ENCODE results near the gene OXNAD1.

GRCh38 chr3:16304061-16305010, 39.3 kb downstream of the OXNAD1 start:
- TF ChIP-seq POLR2AphosphoS5 (IDR thresholded peaks at IDR 0.05; ENCODE audit: borderline replicate concordance, low read depth, low read length) (no peak), EZH2 (IDR thresholded peaks at IDR 0.05) (no peak), FOXP2 (optimal IDR thresholded peaks at IDR 0.05; ENCODE audit: control extremely low read depth, extremely low read length, insufficient read depth) (no peak)

All from SK-N-MC (cell line).